ENCODE results near the gene CNBD2. TPM values are rescaled to one million over a fixed set of nuclear protein-coding genes. Genes with fewer than 3 reads are reported as not detected.

Gene CNBD2
- total RNA-seq, 4 donors from 2014 or later = 6.4 to 18.7 (median 8.6) TPM

DNA sequence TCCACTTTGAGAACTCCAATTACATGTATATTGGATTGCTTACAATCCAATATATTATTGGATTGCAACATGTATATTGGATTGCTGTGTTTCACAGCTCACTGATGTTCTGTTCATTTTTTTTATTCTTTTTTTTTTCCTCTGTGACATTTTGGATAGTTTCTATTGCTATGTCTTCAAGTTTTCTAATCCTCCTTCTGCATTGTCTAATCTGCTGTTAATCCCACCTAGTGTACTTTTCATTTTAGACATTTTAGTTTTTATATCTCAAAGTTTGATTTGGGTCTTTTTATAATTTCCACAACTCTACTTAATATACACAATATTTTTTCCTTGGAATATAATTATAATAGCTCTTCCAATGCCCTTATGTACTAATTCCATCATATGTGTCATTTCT lies 34.5 kb downstream of the CNBD2 start:
- intact Hi-C loops (cut with DNase I; ENCODE audit: low total_unique reads) = no loop called here
- no peak for ATAC-seq
- Histone ChIP-seq H3K36me3 (no peaks in the 10 kb centered on the region), H3K4me1 (no peaks in the 10 kb centered on the region), H3K9me3 (no peaks in the 10 kb centered on the region), H3K27me3 (no peaks in the 10 kb centered on the region), H3K4me3 (no peak overlapping the region), H3K27ac (no peak overlapping the region)
- DNase-seq = no peak
- TF ChIP-seq POLR2A (IDR thresholded peaks at IDR 0.05) = no peak
- TF ChIP-seq, protein P1, sequence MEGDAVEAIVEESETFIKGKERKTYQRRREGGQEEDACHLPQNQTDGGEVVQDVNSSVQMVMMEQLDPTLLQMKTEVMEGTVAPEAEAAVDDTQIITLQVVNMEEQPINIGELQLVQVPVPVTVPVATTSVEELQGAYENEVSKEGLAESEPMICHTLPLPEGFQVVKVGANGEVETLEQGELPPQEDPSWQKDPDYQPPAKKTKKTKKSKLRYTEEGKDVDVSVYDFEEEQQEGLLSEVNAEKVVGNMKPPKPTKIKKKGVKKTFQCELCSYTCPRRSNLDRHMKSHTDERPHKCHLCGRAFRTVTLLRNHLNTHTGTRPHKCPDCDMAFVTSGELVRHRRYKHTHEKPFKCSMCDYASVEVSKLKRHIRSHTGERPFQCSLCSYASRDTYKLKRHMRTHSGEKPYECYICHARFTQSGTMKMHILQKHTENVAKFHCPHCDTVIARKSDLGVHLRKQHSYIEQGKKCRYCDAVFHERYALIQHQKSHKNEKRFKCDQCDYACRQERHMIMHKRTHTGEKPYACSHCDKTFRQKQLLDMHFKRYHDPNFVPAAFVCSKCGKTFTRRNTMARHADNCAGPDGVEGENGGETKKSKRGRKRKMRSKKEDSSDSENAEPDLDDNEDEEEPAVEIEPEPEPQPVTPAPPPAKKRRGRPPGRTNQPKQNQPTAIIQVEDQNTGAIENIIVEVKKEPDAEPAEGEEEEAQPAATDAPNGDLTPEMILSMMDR (IDR thresholded peaks at IDR 0.05 in 4 of 5, conservative IDR thresholded peaks at IDR 0.05 in 1 of 5) = no peak
- in situ Hi-C loops (cut with MboI; ENCODE audit: low sequenced_read_pairs in 4 of 4) = no loop called here

DNA sequence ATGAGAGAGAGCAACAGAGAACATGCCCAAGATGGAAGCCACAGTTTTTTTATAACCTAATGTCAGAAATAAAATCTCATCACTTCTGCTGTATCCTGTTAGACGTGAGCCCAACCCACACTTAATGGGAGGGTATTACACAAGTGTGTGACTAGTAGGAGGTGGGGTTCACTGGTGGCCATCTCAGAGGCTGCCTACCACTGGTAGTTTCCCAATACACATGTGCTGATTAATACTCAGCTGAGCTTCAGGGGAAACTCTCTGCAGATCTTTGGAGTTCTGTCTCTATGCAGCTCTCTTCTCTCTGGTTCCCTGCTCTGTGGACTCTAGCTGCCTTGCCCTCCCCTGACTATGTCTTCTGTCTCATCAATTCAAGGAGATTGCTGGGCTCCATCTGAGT lies 35.7 kb downstream of the CNBD2 start:
- no peak overlapping the region for H3K27ac ChIP-seq
- DNase-seq = no peak
- intact Hi-C loops (cut with DNase I; ENCODE audit: low total_unique reads) (no loop called here), in situ Hi-C loops (cut with MboI; ENCODE audit: low sequenced_read_pairs in 4 of 4) (no loop called here)
- H3K9me3 ChIP-seq = no peaks in the 10 kb centered on the region
- TF ChIP-seq POLR2A (IDR thresholded peaks at IDR 0.05) = no peak
- TF ChIP-seq, protein P1 (IDR thresholded peaks at IDR 0.05 in 4 of 5, conservative IDR thresholded peaks at IDR 0.05 in 1 of 5) = no peak
- ATAC-seq = no peak
- H3K4me1 ChIP-seq = no peaks in the 10 kb centered on the region
- no peak overlapping the region for H3K4me3 ChIP-seq
- H3K27me3 ChIP-seq = no peaks in the 10 kb centered on the region
- no peaks in the 10 kb centered on the region for H3K36me3 ChIP-seq

- in situ Hi-C loops (cut with MboI; ENCODE audit: low sequenced_read_pairs in 4 of 4) = no loop called here
- no peak overlapping the region for H3K27ac ChIP-seq
- ATAC-seq = no peak
Observed at GRCh38 chr20:36008461-36009035, 40.2 kb downstream of the CNBD2 start.

DNA sequence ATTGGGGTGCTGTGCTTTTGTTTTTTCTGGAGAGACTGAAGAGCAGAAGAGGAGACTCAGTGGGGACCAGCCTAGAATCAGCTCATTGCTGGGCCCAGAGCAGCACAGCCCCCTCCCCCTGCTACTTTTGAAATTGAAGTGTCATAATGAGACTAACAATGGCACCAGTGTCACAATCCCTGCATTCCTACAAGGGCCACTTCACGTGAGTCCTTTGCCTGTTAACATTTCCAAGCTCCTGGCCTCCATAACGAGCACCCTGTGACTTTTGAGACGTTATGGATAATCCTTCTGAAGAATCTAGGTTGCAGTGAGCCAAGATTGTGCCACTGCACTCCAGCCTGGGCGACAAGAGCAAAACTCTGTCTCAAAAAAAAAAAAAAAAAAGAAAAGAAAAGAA lies 41.7 kb downstream of the CNBD2 start:
- intact Hi-C loops (cut with DNase I; ENCODE audit: low total_unique reads) (no loop called here), in situ Hi-C loops (cut with MboI; ENCODE audit: low sequenced_read_pairs in 4 of 4) (no loop called here)
- DNase-seq (no peak), ATAC-seq (no peak)
- Histone ChIP-seq H3K36me3 (no peaks in the 10 kb centered on the region), H3K9me3 (no peaks in the 10 kb centered on the region), H3K4me3 (no peak overlapping the region), H3K27me3 (no peaks in the 10 kb centered on the region), H3K4me1 (no peaks in the 10 kb centered on the region), H3K27ac (no peak overlapping the region)
- TF ChIP-seq, protein P1 (IDR thresholded peaks at IDR 0.05 in 4 of 5, conservative IDR thresholded peaks at IDR 0.05 in 1 of 5) = no peak
- no peak for TF ChIP-seq POLR2A (IDR thresholded peaks at IDR 0.05)

More at GRCh38 chr20:36008461-36009035, 40.2 kb downstream of the CNBD2 start:
- Histone ChIP-seq H3K36me3 (no peaks in the 10 kb centered on the region), H3K27me3 (no peaks in the 10 kb centered on the region), H3K4me1 (no peaks in the 10 kb centered on the region), H3K4me3 (no peak overlapping the region), H3K9me3 (no peaks in the 10 kb centered on the region)
- no peak for DNase-seq
- no peak for TF ChIP-seq POLR2A (IDR thresholded peaks at IDR 0.05)
- TF ChIP-seq, protein P1 (IDR thresholded peaks at IDR 0.05 in 4 of 5, conservative IDR thresholded peaks at IDR 0.05 in 1 of 5) = no peak
- intact Hi-C loops (cut with DNase I; ENCODE audit: low total_unique reads) = no loop called here

DNA sequence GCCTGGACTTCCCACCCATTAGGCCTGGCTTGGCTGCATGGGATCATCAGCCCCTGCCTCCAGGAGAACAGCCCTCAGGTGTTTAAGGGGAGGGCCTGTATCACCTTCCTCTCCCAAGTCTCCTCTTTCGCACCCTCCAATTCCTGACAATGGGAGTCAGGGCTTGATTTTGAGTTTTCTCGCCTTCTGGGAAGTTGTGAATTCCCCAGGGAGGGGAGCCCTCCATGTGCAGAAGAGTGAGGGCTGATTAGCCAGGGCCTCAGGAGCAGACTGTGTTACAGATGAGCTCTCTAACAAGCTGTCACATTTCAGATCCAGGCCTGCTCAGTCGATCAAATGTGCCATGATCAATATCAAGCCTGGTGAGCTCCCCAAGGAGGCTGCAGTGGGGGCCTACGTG lies 42.4 kb downstream of the CNBD2 start:
- Histone ChIP-seq H3K9me3 (no peaks in the 10 kb centered on the region), H3K27ac (no peak overlapping the region), H3K27me3 (no peaks in the 10 kb centered on the region), H3K4me3 (no peak overlapping the region), H3K4me1 (no peaks in the 10 kb centered on the region), H3K36me3 (no peaks in the 10 kb centered on the region)
- intact Hi-C loops (cut with DNase I; ENCODE audit: low total_unique reads) (no loop called here), in situ Hi-C loops (cut with MboI; ENCODE audit: low sequenced_read_pairs in 4 of 4) (no loop called here)
- no peak for DNase-seq
- ATAC-seq = no peak
- TF ChIP-seq POLR2A (IDR thresholded peaks at IDR 0.05) = no peak
- TF ChIP-seq, protein P1 (IDR thresholded peaks at IDR 0.05 in 4 of 5, conservative IDR thresholded peaks at IDR 0.05 in 1 of 5) = no peak

Measured in gastrocnemius medialis (tissue), 4 donors.